Peyer's patch (tissue), 4 donors: ENCODE results near the gene AIDA. TPM values are rescaled to one million over a fixed set of nuclear protein-coding genes. Genes with fewer than 3 reads are reported as not detected.

Experiments
- DNase-seq, 3 donors: peaks; one replicate each; pipeline ENCODE4 v3.0.0-alpha.2; 2017 to 2019
- H3K27ac ChIP-seq, 4 donors: fragments of 200-600 bp; sonication (generic); one replicate each; pipeline ENCODE4 v1.5.1; 2016 to 2019
- H3K27me3 ChIP-seq, 2 donors: fragments of 200-600 bp; sonication (generic); one replicate each; pipeline ENCODE4 v1.5.1; 2019
- H3K36me3 ChIP-seq, 3 donors: fragments of 200-600 bp; sonication (generic); one replicate each; pipeline ENCODE4 v1.5.1; 2016 to 2019
- H3K4me1 ChIP-seq, 4 donors: fragments of 200-600 bp; sonication (generic); one replicate each; pipeline ENCODE4 v1.5.1; 2016 to 2019
- H3K4me3 ChIP-seq, 4 donors: fragments of 200-600 bp; sonication (generic); 1 replicate in 3 of 4; 2 replicates in 1 of 4; pipeline ENCODE4 v1.5.1; 2016 to 2019; ENCODE audit warnings: mild to moderate bottlenecking in 1 of 4
- H3K9me3 ChIP-seq, 4 donors: fragments of 200-600 bp; sonication (generic); one replicate each; pipeline ENCODE4 v1.5.1; 2016 to 2019; ENCODE audit warnings: mild to moderate bottlenecking in 1 of 4
- CTCF ChIP-seq, 6 experiments: fragments of 450-650 bp in 4 of 6; fragments of 200-600 bp in 2 of 6; sonication (generic) in 1 of 6; IDR thresholded peaks; one replicate each; pipeline ENCODE4 v1.5.1; 2017 to 2019; ENCODE audit warnings: antibody characterized with exemption in 6 of 6, mild to moderate bottlenecking in 3 of 6, moderate library complexity in 1 of 6
- POLR2A ChIP-seq, 2 donors: fragments of 450-650 bp; IDR thresholded peaks; one replicate each; pipeline ENCODE4 v1.5.1; 2017; ENCODE audit warnings: antibody characterized with exemption in 2 of 2, mild to moderate bottlenecking in 2 of 2, moderate library complexity in 2 of 2
- total RNA-seq, 4 donors: library from RNA; depleted of rRNA; stranded (reverse); fragments of >200 nt; gene quantifications; one replicate each; pipeline ENCODE4 v1.1.0, GENCODE V29; 2016

AIDA gene
- total RNA-seq, 4 donors from 2014 or later: 22.1 to 73.4 (median 25.2) TPM

GRCh38 chr1:222706815-222707214, 5.5 kb downstream of the AIDA start:
- peaks cover 0 to 8% (median 5%) of the 10 kb centered on the region in 4 donors for H3K4me1 ChIP-seq
- peaks cover 0 to 9% (median 0%) of the 10 kb centered on the region in 3 donors for H3K36me3 ChIP-seq
- no peaks in the 10 kb centered on the region for H3K9me3 ChIP-seq
- H3K4me3 ChIP-seq: no peak overlapping the region
- TF ChIP-seq CTCF (IDR thresholded peaks at IDR 0.05) (peak in 1 of 6 experiments; percentile 2), POLR2A (IDR thresholded peaks at IDR 0.05) (no peak)
- H3K27me3 ChIP-seq: no peaks in the 10 kb centered on the region
- H3K27ac ChIP-seq: no peak overlapping the region
- DNase-seq: no peak

GRCh38 chr1:222704260-222704659, 8.0 kb downstream of the AIDA start:
- peaks cover 0 to 19% (median 0%) of the 10 kb centered on the region in 3 donors for H3K36me3 ChIP-seq
- TF ChIP-seq CTCF (IDR thresholded peaks at IDR 0.05) (no peak), POLR2A (IDR thresholded peaks at IDR 0.05) (no peak)
- no peaks in the 10 kb centered on the region for H3K27me3 ChIP-seq
- no peak for DNase-seq
- no peaks in the 10 kb centered on the region for H3K4me1 ChIP-seq
- no peak overlapping the region for H3K4me3 ChIP-seq
- no peaks in the 10 kb centered on the region for H3K9me3 ChIP-seq
- no peak overlapping the region for H3K27ac ChIP-seq

GRCh38 chr1:222702210-222702609, 10.1 kb downstream of the AIDA start:
- H3K9me3 ChIP-seq: no peaks in the 10 kb centered on the region
- H3K4me3 ChIP-seq: no peak overlapping the region
- H3K4me1 ChIP-seq: no peaks in the 10 kb centered on the region
- H3K27ac ChIP-seq: no peak overlapping the region
- DNase-seq: no peak
- TF ChIP-seq POLR2A (IDR thresholded peaks at IDR 0.05) (no peak), CTCF (IDR thresholded peaks at IDR 0.05) (no peak)
- H3K36me3 ChIP-seq: peaks cover 0 to 19% (median 0%) of the 10 kb centered on the region in 3 donors
- no peaks in the 10 kb centered on the region for H3K27me3 ChIP-seq

- peaks cover 0 to 19% (median 0%) of the 10 kb centered on the region in 3 donors for H3K36me3 ChIP-seq
- H3K4me1 ChIP-seq: no peaks in the 10 kb centered on the region
- DNase-seq: no peak
- H3K4me3 ChIP-seq: no peak overlapping the region
- H3K27me3 ChIP-seq: no peaks in the 10 kb centered on the region
- H3K27ac ChIP-seq: no peak overlapping the region
- TF ChIP-seq CTCF (IDR thresholded peaks at IDR 0.05): no peak
- no peak for TF ChIP-seq POLR2A (IDR thresholded peaks at IDR 0.05)
- H3K9me3 ChIP-seq: no peaks in the 10 kb centered on the region
Observed at GRCh38 chr1:222697826-222698225, 14.5 kb downstream of the AIDA start.

- H3K36me3 ChIP-seq: peaks cover 0 to 17% (median 0%) of the 10 kb centered on the region in 3 donors
Observed at GRCh38 chr1:222697203-222697602, 15.1 kb downstream of the AIDA start.

More at GRCh38 chr1:222697203-222697602, 15.1 kb downstream of the AIDA start:
- TF ChIP-seq POLR2A (IDR thresholded peaks at IDR 0.05) (no peak), CTCF (IDR thresholded peaks at IDR 0.05) (no peak)
- Histone ChIP-seq H3K27ac (no peak overlapping the region), H3K4me3 (no peak overlapping the region), H3K27me3 (no peaks in the 10 kb centered on the region), H3K4me1 (no peaks in the 10 kb centered on the region), H3K9me3 (no peaks in the 10 kb centered on the region)
- no peak for DNase-seq
